ENCODE measurements around the gene WDR49.

DNA sequence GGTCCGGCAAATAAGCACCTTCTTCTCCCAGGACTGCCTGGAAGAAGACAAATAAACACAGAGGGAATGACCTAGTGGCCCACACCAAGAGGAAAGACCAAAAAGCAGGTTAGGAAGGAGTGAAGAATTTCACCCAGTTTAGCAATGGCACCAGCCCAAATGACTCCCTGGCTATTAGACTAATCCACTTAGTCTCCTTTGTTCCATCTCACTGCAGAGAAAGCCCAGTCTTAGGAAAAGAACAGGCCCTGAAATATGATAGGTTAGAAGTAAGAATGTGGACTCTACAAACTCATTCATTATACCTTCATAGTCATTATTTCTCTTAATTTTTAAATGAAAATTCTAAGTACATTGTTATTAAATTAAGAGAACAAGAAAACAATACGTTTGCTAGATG is 203.1 kb downstream of the WDR49 start:
- TF ChIP-seq POLR2A (IDR thresholded peaks at IDR 0.05) = no peak
- TF ChIP-seq, protein P1, sequence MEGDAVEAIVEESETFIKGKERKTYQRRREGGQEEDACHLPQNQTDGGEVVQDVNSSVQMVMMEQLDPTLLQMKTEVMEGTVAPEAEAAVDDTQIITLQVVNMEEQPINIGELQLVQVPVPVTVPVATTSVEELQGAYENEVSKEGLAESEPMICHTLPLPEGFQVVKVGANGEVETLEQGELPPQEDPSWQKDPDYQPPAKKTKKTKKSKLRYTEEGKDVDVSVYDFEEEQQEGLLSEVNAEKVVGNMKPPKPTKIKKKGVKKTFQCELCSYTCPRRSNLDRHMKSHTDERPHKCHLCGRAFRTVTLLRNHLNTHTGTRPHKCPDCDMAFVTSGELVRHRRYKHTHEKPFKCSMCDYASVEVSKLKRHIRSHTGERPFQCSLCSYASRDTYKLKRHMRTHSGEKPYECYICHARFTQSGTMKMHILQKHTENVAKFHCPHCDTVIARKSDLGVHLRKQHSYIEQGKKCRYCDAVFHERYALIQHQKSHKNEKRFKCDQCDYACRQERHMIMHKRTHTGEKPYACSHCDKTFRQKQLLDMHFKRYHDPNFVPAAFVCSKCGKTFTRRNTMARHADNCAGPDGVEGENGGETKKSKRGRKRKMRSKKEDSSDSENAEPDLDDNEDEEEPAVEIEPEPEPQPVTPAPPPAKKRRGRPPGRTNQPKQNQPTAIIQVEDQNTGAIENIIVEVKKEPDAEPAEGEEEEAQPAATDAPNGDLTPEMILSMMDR (IDR thresholded peaks at IDR 0.05) = no peak
- TF ChIP-seq POLR2AphosphoS5 (IDR thresholded peaks at IDR 0.05; ENCODE audit: insufficient read depth in 1 of 2, low read depth in 1 of 2) = no peak

Measured in vagina (tissue), 2 donors.